GM18499 (cell line): ENCODE measurements around the gene HAGH.

ENCODE experiments used
- ATAC-seq: cut with Tn5 transposase; IDR thresholded peaks from one replicate; pipeline ENCODE4 v1.9.1; 2021; ENCODE audit warnings: moderate number of reproducible peaks; ENCODE audit not compliant: insufficient read depth, unreplicated experiment

Gene HAGH

DNA sequence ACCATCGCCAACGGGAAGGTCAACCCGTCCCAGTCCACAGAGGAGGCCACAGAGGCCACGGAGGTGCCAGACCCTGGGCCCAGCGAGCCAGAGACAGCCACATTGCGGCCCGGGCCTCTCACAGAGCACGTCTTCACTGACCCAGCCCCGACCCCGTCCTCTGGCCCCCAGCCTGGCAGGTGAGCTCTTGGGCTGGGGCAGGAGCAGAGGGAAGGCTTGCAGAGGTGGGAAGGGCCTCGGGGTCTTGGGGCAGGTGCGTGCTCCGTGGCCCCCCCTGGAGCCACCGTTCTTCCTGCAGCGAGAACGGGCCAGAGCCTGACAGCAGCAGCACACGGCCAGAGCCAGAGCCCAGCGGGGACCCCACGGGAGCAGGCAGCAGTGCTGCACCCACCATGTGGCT lies 60.4 kb downstream of the HAGH start:
- no peak for ATAC-seq

DNA sequence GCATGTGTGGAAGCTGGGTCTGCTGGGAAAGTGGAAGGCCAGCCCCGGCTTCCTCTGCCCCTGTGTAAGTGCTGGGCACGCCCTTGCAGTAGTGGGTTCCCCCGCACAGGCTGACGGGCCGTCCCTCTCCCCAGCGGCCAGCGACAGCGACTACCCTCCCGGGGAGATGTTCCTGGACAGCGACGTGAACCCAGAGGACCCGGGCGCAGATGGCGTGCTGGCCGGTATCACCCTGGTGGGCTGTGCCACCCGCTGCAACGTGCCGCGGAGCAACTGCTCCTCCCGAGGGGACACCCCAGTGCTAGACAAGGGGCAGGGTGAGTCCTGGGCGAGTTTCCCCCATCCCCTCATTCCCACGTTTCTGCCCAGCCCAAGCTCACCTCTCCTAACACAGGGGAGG lies 60.8 kb downstream of the HAGH start:
- no peak for ATAC-seq

DNA sequence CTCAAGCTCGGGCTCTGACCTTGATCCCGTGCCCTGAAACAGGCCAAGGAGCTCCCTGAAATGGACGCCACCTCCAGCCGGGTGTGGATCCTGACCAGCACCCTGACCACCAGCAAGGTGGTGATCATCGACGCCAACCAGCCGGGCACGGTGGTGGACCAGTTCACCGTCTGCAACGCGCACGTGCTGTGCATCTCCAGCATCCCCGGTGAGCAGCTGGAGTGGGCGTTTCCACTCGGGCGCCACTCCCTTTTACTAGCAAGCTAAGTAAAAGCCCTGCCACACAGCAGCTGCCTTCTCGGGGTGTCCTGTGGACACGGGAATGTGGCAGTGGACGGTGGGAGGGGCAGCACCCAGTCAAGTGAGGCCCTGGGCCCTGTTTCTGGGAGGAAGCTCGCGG lies 61.7 kb downstream of the HAGH start:
- no peak for ATAC-seq

DNA sequence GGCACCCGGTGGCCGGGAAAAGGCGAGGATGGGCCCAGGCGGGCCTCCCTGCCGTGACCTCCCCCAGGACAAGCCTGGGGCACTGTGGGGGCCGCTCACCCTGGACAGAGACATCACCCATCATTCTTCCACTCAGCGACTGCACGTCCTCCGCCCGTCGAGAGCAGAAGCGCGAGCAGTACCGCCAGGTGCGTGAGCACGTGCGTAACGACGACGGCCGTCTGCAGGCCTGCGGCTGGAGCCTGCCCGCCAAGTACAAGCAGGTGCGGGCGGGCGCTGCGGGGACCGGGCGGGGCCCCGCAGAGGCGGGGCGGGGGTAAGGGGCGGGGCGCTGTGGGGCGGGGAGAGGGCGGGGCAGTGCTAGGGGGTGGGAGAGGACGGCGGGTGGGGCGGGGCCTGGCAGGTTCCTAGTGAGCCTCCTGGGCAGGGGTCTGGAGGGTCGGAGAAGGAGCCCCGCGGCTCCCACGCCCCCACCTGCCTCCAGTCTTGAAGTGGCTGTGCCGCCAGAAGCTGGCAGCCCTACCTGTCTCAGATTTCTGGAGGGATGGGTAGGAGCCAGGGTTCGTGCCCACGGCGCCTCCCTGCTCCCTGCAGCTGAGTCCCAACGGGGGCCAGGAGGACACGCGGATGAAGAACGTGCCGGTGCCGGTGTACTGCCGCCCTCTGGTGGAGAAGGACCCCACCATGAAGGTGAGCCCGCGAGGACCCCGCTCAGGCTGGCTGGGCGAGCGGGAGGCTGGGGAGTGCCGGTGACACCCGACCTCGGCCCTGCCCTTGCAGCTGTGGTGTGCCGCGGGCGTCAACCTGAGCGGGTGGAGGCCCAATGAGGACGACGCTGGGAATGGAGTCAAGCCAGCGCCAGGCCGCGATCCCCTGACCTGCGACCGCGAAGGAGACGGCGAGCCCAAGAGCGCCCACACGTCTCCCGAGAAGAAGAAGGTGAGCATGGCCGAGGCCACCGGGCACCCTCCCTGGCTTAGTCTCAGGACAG lies 62.8 kb downstream of the HAGH start:
- no peak for ATAC-seq

DNA sequence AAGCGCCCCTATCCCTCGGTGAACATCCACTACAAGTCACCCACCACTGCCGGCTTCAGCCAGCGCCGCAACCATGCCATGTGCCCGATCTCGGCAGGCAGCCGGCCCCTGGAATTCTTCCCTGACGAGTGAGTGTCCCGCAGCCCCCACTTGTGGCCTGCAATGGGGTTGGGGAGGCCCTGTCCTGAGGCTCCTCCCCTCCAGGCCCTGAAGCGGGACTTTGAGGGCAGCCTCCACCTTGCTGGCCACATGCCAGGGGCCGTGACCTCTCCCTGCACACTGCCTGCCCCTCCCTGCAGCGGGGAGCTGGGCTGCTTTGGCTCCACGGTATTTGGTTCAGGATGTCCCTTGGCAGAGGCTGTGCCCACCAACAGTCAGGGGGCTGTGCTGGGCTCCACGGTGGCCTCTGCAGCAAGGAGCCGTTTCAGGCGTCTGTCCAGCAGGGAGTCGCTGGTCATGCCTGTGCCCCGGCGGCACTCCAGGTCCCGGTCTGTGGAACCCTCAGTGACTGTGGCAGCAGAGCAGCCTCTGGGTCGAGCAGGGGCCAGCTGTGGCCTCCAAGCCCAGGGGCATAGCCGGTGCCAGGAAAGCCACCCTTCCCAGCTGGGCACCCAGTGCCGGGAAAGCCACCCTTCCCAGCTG lies 63.6 kb downstream of the HAGH start:
- no peak for ATAC-seq

DNA sequence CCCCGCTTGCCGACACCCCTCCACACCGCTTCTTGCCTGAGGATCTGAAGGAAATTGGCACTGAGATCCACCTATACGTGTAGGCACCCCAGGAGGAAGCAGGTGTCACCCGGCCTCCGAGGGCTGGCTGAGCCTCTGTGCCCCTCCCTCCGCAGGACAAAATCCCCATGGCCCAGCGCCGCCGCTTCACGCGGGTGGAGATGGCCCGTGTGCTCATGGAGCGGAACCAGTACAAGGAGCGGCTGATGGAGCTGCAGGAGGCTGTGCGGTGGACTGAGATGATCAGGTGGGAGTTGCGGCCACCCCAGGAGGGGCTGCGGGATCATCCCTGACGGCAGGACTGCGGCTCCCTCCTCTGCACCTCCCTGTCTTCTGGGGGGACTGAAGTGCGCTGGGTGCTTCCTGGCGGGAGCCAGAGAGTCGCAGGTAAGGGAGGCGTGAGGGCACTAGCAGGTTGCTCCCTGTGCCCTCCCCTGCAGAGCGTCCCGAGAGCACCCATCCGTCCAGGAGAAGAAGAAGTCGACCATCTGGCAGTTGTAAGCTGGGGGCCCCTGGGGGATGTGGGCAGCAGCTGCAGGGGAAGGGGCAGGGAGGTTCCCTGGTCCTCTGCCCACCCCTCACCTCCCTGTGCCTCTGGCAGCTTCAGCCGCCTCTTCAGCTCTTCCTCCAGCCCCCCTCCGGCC lies 64.3 kb downstream of the HAGH start:
- no peak for ATAC-seq

DNA sequence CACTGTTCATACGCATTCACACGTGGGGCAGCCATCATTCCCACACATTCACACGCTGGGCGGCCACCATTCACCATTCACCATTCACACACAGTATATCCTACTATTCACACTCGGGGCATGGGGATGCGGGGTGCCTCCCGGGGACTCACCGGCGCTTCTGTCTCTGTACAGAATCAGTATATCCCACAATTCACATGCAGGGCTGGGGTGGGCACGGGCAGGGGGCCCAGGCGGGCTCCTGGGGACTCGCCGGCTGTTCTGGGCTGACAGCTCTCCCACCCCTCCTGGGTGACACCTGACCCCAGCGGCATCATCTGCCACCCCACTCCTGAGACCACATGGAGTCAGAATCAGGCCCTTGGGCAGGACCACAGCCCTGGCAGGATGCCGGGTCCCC lies 64.9 kb downstream of the HAGH start:
- no peak for ATAC-seq

DNA sequence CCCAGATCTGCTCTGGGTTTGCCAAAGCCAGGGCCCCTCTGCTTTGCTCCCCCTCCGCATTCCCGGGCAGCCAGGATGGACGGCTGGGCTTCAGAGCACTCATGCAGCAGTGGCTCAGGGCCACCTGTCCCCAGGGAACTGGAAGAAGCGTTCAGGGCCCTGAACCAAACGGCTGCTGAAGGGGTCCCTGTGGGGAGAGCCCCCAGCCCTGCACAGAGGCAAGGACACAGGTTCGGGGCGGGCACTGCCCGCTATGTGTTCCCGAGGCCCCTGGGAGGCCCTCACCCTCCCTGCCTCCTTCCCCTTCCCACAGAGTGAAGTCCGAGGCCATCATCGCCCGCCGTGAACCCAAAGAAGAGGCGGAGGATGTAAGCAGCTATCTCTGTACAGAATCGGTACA lies 65.7 kb downstream of the HAGH start:
- ATAC-seq, result no peak

DNA sequence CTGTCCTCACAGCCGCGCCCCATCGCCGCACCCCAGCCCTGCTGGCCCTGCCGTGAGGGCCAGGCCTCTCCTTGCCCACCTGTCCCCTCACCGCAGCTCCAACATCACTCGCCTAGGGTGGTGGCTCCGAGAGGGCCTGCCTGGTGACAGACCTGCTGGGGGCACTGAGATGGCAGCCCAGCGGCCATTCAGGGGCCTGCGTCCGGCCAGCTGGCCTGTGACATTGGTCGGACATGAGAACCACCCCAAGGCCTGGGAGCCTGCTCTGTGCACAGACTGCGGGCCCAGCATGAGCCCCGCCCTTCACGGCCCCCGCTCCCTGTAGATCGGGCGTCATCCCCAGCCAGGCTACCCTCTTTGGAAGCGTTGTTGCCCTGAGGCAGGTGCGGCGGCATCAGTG lies 67.1 kb downstream of the HAGH start:
- no peak for ATAC-seq

DNA sequence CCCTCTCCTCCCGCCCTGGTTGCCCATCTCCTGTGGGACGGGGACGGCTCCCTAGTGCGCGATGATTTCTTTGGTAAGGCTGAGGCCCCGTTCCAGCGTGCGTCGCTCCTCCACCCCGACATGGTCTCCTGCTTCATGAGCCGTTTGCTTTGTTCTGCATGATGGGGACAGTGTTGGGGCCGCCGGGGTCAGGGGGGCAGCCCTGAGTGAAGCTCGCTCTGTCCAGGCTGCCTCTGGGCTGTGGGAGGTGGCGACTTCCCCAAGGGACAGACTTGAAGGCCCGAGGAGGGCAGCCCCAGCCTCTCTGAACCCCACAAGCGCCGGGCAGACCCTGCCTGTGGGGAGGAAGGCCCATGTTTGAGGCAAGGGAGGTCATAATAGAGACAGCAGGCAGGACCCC lies 67.7 kb downstream of the HAGH start:
- no peak for ATAC-seq

DNA sequence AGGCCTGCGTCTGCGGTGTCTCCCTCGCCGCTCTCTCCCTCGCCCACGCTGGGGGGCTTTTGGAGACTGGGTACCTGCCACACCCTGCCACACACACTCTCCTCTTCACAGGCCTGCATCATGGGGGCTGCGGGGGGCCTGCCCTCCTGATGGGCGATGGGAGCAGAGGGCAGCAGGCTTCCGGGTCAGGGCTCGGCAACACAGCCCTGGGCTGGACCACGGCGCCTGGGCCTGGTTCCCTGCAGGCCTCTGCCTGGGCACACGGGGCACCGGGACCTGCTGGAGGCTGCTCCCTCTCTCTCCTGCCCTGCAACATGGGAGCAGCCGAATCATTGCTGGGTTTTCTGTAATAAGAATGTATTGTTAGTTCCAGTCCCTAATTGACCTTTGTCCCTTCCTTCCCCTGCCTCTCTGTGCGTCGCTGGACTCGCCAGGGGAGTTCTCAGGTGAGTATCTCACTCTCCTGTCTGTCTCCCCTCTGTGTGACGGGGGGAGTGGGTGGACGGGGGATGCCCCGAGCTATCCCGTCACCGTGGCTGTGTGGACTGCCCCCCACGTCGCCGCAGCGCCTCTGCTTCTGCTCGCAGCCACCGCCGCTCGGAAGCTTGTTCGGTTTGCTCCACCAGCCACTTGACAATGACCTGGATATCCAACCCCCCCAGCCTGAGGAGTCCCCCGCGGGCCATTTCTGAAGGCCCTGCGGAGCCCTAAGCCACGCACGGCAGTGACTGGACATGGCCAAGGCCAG lies 68.7 kb downstream of the HAGH start:
- no peak for ATAC-seq
